Measurements from ENCODE around the gene LUZP2. TPM values are rescaled to one million over a fixed set of nuclear protein-coding genes. Genes with fewer than 3 reads are reported as not detected.

LUZP2 gene
- polyA plus RNA-seq, 1 of the 3 experiments (the other 2 are of a cell fraction) = 0.03 TPM

- DNase-seq = no peak
- ChIA-PET CTCF (interaction anchor here (1.4 kb wide), 1 partner anchor 12 kb away, joined by 4 read pairs; no protein-coding TSS in a partner anchor), POLR2A (no interaction called here)
- Histone ChIP-seq H3K4me1 (ENCODE audit: control insufficient read depth in 1 of 2, insufficient read depth in 2 of 2, low read depth in 1 of 2, low read length in 1 of 2) (peaks cover 0 to under 1% of the 10 kb centered on the region in 2 experiments; a peak in 1 of 4 replicates), H3K27ac (ENCODE audit: low read depth in 2 of 2, low read length in 1 of 2) (no peak overlapping the region), H3K4me3 (ENCODE audit: low read depth in 2 of 2, low read length in 1 of 2) (no peak overlapping the region), H3K36me3 (replicated peaks in 1 of 2; ENCODE audit: control insufficient read depth in 1 of 2, insufficient read depth in 2 of 2, low read length in 1 of 2) (no peaks in the 10 kb centered on the region), H3K9me2 (no peaks in the 10 kb centered on the region), H3K9me3 (no peaks in the 10 kb centered on the region), H4K20me1 (ENCODE audit: insufficient read depth) (no peaks in the 10 kb centered on the region), H3K27me3 (ENCODE audit: insufficient read depth) (no peaks in the 10 kb centered on the region), H3F3A (replicated peaks; ENCODE audit: insufficient read depth) (no peaks in the 10 kb centered on the region), H3K4me2 (no peak overlapping the region), H3K9ac (no peak overlapping the region), H3K79me2 (ENCODE audit: insufficient read depth) (no peaks in the 10 kb centered on the region), H2AFZ (ENCODE audit: low read depth) (no peak overlapping the region)
- TF ChIP-seq POLR2AphosphoS5 (IDR thresholded peaks at IDR 0.05; ENCODE audit: low read depth, low read length) = no peak
- no peak for TF ChIP-seq FOSL2 (IDR thresholded peaks at IDR 0.05; ENCODE audit: borderline replicate concordance, low read depth)
- no peak for TF ChIP-seq SIN3A (IDR thresholded peaks at IDR 0.05; ENCODE audit: borderline replicate concordance, low read depth, low read length)
- no peak for TF ChIP-seq CHD2 (IDR thresholded peaks at IDR 0.05; ENCODE audit: low read length, partially characterized antibody)
- TF ChIP-seq IRF3 (IDR thresholded peaks at IDR 0.05; ENCODE audit: low read depth, low read length) = no peak
- no peak for TF ChIP-seq TEAD4 (IDR thresholded peaks at IDR 0.05; ENCODE audit: borderline replicate concordance, insufficient read depth)
- no peak for TF ChIP-seq RAD21 (IDR thresholded peaks at IDR 0.05; ENCODE audit: low read length)
- TF ChIP-seq PBX3 (IDR thresholded peaks at IDR 0.05) = no peak
- TF ChIP-seq NFIC (IDR thresholded peaks at IDR 0.05; ENCODE audit: borderline replicate concordance) = no peak
Observed at GRCh38 chr11:25052844-25053243, 556.0 kb downstream of the LUZP2 start.

- H3K4me3 ChIP-seq (ENCODE audit: low read depth in 2 of 2, low read length in 1 of 2) = no peak overlapping the region
- H3K27ac ChIP-seq (ENCODE audit: low read depth in 2 of 2, low read length in 1 of 2) = no peak overlapping the region
- DNase-seq = no peak
- no peak overlapping the region for H2AFZ ChIP-seq (ENCODE audit: low read depth)
- no peaks in the 10 kb centered on the region for H3K79me2 ChIP-seq (ENCODE audit: insufficient read depth)
- H3K4me1 ChIP-seq (ENCODE audit: control insufficient read depth in 1 of 2, insufficient read depth in 2 of 2, low read depth in 1 of 2, low read length in 1 of 2) = no peaks in the 10 kb centered on the region
- TF ChIP-seq EZH2phosphoT487 (IDR thresholded peaks at IDR 0.05; ENCODE audit: borderline replicate concordance, low read depth) = no peak
- no peak for TF ChIP-seq ELF1 (IDR thresholded peaks at IDR 0.05)
- TF ChIP-seq FOXM1 (IDR thresholded peaks at IDR 0.05; ENCODE audit: low read depth) = no peak
- no peak for TF ChIP-seq RAD21 (IDR thresholded peaks at IDR 0.05; ENCODE audit: low read length)
- no peak for TF ChIP-seq CTCF (IDR thresholded peaks at IDR 0.05)
- no peak for TF ChIP-seq GATA2 (CRISPR knock-in tag; IDR thresholded peaks at IDR 0.05)
- CTCF ChIA-PET = interaction anchor here (0.5 kb wide), 1 partner anchor 530 kb away, joined by 3 read pairs; no protein-coding TSS in a partner anchor
- POLR2A ChIA-PET = no interaction called here
- no peaks in the 10 kb centered on the region for H3K27me3 ChIP-seq (ENCODE audit: insufficient read depth)
- H3K9ac ChIP-seq = no peak overlapping the region
- no peaks in the 10 kb centered on the region for H4K20me1 ChIP-seq (ENCODE audit: insufficient read depth)
- no peak overlapping the region for H3K4me2 ChIP-seq
- no peaks in the 10 kb centered on the region for H3F3A ChIP-seq (replicated peaks; ENCODE audit: insufficient read depth)
- H3K9me3 ChIP-seq = no peaks in the 10 kb centered on the region
- H3K9me2 ChIP-seq = no peaks in the 10 kb centered on the region
- H3K36me3 ChIP-seq (replicated peaks in 1 of 2; ENCODE audit: control insufficient read depth in 1 of 2, insufficient read depth in 2 of 2, low read length in 1 of 2) = no peaks in the 10 kb centered on the region
Observed at GRCh38 chr11:25057861-25058260, 561.0 kb downstream of the LUZP2 start.

Data from SK-N-SH (cell line).